HEK293T (cell line): Measurements from ENCODE around the gene MPZL1.

ENCODE experiments used
- ARNT ChIP-seq: fragments of 450-650 bp; IDR thresholded peaks from 2 replicates; pipeline ENCODE4 v1.6.1; 2017; ENCODE audit warnings: mild to moderate bottlenecking
- BHLHE40 ChIP-seq: fragments of 450-650 bp; IDR thresholded peaks from 2 replicates; pipeline ENCODE4 v1.6.1; 2016; ENCODE audit warnings: mild to moderate bottlenecking, moderate library complexity, borderline replicate concordance
- ELF4 ChIP-seq: fragments of 450-650 bp; IDR thresholded peaks from 2 replicates; pipeline ENCODE4 v1.6.1; 2017; ENCODE audit warnings: antibody characterized with exemption
- FOXA1 ChIP-seq: fragments of 450-650 bp; IDR thresholded peaks from 2 replicates; pipeline ENCODE4 v1.6.1; 2016; ENCODE audit warnings: mild to moderate bottlenecking
- FOXK2 ChIP-seq: fragments of 450-650 bp; IDR thresholded peaks from 2 replicates; pipeline ENCODE4 v1.6.1; 2016; ENCODE audit warnings: mild to moderate bottlenecking
- FOXM1 ChIP-seq: fragments of 450-650 bp; IDR thresholded peaks from 2 replicates; pipeline ENCODE4 v1.6.1; 2017; ENCODE audit warnings: mild to moderate bottlenecking, borderline replicate concordance
- HDGF ChIP-seq: fragments of 450-650 bp; IDR thresholded peaks from 2 replicates; pipeline ENCODE4 v1.6.1; 2017; ENCODE audit warnings: antibody characterized with exemption, borderline replicate concordance
- PKNOX1 ChIP-seq: fragments of 450-650 bp; IDR thresholded peaks from 2 replicates; pipeline ENCODE4 v1.6.1; 2016
- SP1 ChIP-seq: fragments of 450-650 bp; IDR thresholded peaks from 2 replicates; pipeline ENCODE4 v1.6.1; 2017
- SUZ12 ChIP-seq: fragments of 450-650 bp; IDR thresholded peaks from 2 replicates; pipeline ENCODE4 v1.6.1; 2016; ENCODE audit warnings: mild to moderate bottlenecking
- TARDBP ChIP-seq: fragments of 450-650 bp; IDR thresholded peaks from 2 replicates; pipeline ENCODE4 v1.6.1; 2016
- ZNF384 ChIP-seq: fragments of 450-650 bp; IDR thresholded peaks from 2 replicates; pipeline ENCODE4 v1.6.1; 2016

- TF ChIP-seq SP1 (no peak), HDGF (no peak), SUZ12 (no peak), FOXA1 (no peak), BHLHE40 (no peak), FOXK2 (no peak), TARDBP (no peak), ZNF384 (no peak), PKNOX1 (no peak), ELF4 (no peak), ARNT (no peak), FOXM1 (no peak)
Observed at GRCh38 chr1:167695147-167695546, 26.6 kb upstream of the MPZL1 start.
